22Rv1 (cell line): ENCODE data around the gene MTX2.

Source experiments
- H3K27ac ChIP-seq: fragments of 450-650 bp; 2 replicates; pipeline ENCODE4 v1.5.1; 2017
- CTCF ChIP-seq: fragments of 450-650 bp; IDR thresholded peaks from 2 replicates; pipeline ENCODE4 v1.5.1; 2017; ENCODE audit warnings: mild to moderate bottlenecking
- ZFX ChIP-seq: fragments of 450-650 bp; IDR thresholded peaks from 2 replicates; pipeline ENCODE4 v1.6.1; 2017; ENCODE audit warnings: antibody characterized with exemption, borderline replicate concordance

Gene MTX2

GRCh38 chr2:176385219-176385759 lies 116.0 kb downstream of the MTX2 start:
- no peak overlapping the region for H3K27ac ChIP-seq
- TF ChIP-seq ZFX (no peak), CTCF (no peak)

- H3K27ac ChIP-seq: no peak overlapping the region
- no peak for TF ChIP-seq CTCF
- TF ChIP-seq ZFX: no peak
Observed at GRCh38 chr2:176385838-176386237, 116.6 kb downstream of the MTX2 start.
